GM21723 (cell line): ENCODE data around the gene DTNB.
A peak's percentile ranks its signal among the peaks of the same experiment; 100 is the strongest.

Experiments used
- ATAC-seq: cut with Tn5 transposase; IDR thresholded peaks from one replicate; pipeline ENCODE4 v1.9.1; 2021; ENCODE audit warnings: mild to moderate bottlenecking, moderate library complexity; ENCODE audit not compliant: unreplicated experiment

DTNB gene

DNA sequence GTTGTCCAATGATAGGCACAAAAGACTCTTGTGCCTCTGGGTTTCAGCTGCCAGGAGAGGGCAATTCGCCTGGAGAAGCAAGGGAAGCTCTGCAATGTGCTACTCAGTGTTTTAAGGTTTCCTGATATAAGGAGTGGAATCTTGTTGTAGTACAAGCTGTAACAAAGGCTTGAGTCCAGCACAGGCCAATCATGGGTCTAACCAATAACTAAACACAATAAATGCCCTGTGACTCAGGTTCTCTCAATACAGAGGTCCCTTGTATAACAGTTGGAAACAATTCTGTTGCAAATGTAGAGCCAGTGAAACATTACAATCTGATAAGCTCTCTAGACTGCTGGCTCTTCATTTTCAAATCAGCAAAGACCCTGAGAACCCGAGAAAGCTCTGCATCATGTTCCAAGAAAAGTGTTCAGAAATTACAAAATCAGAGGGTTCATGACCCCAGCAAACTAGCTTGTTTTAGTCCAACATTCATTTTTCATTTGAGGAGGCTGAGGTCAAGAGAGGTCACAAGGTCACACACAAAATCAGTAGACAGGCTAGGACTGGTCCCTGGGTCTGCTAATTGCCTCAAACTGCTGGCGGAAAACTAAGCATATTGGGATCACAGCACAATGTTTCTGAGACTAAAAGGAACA, 272.7 kb downstream of the DTNB start:
- ATAC-seq: no peak

DNA sequence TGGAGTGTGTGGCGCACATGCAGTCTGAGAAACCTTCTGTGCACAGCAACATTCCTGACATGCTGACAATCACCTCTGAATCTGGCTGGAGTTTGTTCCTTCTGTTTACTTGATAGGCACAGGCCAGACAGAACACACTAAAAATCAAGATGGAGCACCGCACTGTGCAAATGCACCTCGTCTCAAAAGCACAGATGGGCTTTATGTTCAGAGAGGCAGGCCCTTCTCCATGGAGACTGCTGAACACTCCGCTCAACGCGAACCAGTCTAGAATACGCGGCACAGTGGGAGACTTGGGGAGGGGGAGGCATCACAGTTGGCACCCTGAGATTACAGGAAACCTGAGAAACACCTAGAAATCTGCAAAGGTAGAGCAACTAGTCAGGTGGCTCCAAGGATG, 273.2 kb downstream of the DTNB start:
- ATAC-seq: no peak

DNA sequence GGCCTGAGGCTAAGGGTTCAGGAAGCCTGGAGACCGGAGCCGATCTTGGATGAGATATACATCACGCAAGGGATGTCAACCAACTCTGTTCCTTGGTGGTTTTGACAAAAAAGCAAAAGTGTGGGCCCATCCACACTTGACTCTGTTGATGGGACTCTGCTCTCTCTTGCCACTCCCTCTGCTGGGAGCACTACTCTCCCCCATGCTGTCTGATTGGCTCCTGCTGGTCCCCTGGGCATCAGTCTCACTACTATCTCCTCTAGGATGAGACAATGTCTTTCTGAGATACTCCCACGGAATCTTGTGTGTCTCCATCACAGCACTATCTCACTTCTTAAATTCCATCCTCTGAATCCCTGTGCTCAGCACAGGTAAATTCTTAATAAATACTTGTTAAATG, 274.8 kb downstream of the DTNB start:
- ATAC-seq: no peak

DNA sequence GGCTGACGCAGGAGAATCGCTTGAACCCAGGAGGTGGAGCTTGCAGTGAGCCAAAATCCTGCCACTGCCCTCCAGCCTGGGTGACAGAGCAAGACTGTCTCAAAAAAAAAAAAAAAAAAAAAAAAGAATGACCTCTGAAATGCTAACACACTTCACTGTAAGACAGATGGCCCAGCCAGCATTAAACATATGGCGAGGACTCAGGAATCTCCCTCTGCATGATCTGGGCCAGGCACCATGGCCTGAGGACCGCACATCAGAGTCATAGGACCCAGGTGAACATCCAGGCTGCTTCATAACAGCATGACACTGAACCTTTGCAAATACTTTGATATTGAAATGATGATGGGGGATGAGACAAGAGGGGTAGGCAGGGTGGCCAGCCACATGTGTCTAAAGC, 275.6 kb downstream of the DTNB start:
- ATAC-seq: no peak

DNA sequence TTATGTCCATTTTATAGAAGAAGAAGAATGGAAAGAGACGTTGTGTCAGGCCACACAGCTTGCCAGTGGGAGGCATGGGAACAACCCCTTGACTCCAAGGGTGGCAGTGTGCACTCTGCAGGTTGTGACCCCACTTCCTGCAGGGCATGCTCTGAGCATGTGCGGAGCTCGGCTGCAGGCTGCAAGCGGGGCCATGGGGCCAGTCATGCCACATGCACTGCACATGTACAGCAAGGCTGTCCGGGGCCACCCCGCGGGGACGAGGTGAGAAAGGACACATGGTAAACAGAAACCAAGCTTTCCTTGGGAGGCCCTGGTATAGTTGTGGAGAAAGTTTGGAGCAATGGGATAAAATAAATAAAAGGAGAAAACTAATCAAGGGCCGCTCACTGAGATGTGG, 284.2 kb downstream of the DTNB start:
- no peak for ATAC-seq

DNA sequence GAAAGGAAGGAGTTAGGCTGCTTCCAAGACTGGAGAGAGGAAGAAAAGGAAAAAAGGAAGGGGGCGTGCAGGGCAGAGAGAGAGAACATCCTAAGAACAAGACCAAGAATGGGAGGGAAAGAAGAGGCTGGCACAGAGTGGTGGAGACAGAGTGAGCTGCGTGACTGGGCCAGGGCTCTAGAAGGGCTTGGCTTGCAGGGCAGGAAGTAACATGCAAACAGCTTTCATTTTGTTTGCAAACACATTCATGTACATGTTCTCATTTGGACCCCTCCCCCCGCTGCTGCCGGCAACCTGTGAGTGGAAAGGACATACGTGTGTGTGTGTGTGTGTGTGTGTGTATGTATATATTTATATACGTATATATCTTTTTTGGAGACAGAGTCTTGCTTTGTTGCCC, 284.9 kb downstream of the DTNB start:
- no peak for ATAC-seq

DNA sequence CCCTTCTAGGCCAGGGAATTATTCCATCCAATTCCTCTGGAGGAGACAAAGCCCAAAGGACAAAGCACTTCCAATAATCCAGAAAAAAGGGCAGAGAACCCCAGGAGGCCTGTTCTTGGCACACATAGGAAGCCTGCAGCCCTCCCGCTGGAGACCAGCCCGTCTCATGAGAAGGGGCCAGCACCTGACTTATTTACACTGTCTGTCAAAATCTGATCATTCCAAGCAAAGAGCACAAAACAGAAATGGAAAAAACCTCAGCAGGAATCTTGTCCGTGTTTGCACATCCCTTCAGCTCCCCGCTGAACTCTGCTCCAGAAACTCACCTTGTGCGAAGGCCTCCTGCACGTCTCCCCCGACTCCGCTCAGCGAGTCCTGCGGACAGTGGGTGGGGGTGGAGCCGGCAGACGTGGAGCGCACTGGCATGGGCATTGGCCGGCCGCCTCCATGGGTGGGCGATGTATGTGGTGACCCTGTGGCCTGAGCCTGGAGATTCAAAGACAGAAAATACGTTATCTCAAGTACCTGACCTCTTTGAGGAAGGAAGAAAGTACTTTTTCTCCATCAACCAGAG, 285.4 kb downstream of the DTNB start:
- ATAC-seq: no peak

DNA sequence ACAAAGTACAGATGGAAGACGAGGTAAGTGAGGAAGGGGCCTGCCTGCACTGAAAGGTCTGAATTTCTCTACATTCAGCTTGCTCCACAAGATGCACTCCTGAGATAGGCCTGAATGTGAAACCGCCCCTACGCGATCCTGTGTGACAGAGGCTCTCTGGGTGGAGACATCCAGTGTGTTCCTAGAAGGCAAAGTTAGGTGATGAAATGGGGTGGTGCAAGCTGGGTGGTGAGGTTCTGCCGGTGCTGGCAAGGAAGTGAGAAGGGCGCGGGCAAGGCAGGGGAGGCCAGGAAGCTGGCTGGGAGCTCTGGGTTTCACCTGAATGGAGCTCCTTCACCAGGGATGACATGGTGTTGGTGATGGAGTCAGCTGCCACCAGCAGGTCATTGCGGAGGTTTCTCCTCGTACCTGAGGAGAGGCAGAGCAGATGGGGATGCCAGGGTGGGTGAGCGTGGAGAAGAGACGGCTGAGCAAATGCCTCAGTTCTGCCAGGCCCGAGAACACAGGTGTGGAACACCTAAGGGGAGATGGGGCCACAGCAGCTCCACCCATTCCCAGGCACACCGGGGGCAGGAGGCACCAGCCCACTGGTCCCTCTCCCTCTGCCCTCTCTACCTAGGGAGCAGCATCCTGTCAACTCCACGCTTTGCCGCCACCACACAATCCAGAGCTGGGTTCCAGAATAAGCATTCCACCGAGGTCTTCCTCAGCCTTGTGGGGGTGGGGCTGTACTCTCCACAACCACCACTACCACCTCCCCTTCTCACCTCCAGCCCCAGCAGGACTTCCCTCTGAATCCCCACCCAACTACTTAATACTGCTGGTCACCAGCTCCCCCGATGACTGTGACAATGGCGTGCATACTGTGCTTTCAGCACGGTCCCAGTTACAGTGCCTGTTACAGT, 286.2 kb downstream of the DTNB start:
- ATAC-seq: no peak

DNA sequence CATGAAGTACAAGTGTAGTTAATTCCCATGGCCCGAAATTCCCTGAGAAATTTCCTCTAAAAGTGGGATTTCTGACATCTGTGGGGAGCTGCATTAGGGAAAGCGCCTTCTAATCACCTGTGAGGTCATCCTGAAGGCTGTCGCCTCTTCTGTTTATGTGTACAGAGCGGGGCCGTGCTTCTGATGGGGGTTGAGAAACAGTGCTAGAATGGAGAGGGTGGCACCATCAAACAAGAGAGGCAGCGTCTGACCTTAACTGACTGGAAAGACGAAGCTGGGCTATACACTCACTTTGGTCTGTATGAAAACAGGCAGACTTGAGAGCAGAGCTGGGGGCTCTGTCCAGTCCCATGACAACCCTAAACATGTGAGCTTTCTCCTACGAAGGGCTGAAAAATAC, 287.5 kb downstream of the DTNB start:
- no peak for ATAC-seq

DNA sequence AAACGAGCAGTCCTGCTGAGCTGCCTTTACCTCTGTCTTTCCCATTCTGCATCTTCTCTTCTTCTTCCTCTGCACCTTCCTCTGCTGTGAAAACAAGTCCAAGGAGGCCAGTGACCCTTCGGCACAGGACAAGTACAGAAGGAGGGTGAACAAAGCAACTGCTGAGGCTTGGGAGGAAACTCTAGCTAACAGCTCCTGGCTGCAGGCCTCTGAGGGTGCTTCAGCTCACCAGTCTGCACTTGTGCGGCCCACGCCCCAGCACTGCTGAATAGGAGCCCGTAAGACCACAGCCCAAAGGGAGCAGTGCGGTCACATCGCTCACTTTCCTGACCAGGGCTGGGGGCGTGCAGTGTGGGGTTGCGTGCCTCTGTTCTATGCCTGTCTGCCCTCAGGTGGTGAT, 289.6 kb downstream of the DTNB start:
- no peak for ATAC-seq

DNA sequence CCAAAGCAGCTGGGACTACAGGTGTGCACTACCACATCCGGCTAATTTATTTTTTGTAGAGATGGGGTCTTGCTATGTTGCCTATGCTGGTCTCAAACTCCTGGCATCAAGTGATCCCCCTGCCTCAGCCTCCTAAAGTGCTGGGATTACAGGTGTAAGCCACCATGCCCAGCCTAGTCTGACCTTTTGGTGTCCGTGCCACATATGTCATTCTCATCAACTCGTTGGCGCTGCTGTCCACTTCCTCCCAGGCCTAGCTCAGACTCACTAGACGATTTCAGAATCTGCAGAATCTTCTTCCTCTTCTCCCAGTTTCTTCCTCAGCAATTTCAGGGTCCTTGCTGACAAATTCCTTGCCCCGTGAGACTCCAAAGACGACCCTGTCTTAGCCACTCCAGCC, 291.9 kb downstream of the DTNB start:
- no peak for ATAC-seq

DNA sequence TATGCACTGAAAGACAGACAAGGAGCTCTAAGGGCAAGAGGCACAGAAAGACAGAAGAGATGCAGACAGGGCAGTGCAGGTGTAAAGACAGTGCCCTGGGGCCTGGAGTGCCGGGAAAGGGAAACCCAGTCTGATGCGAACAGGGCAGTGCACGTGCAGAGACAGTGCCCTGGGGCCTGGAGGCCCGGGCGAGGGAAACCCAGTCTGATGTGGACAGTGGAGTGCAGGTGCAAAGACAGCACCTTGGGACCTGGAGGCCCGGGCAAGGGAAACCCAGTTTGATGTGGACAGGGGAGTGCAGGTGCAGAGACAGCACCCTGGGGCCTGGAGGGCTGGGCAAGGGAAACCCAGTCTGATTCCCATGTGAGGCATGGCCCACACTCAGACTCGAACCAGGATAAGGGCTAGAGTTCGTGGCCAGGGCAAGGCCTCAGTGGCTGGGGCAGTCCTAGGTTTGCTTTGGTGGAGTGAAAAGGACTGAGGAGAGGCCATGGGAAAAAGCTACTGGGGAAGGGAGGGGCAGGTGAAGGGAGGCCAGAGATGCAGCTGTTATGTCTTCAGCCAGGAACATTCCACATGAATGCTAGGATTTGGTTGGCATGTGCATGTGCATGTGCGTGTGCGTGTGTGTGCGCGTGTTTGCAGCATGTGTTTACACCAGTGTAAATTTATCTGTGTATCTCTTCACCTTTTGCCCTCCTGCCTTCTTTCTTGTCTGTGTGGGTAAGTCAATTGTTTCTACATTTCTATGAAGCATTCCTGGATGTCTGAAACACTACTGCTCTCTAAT, 292.6 kb downstream of the DTNB start:
- no peak for ATAC-seq

DNA sequence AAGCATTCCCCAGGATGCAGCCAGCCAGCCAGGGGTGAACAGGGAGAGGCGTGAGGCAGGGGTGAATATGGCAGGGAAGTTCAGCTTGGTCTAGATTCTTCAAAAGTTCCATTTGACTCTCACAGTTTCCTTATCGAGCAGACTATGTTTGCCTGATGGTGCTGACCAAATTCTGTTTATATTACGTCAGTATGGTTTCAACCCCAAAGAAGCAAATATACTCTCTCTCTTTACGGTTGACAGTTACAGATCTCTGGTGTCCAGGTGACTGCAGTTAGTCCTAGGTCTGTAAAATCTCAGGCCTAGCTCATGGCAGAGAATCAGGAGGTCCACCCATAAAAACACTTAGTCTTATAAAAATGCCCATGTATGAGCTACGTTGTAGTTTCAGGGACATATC, 293.4 kb downstream of the DTNB start:
- ATAC-seq: no peak

DNA sequence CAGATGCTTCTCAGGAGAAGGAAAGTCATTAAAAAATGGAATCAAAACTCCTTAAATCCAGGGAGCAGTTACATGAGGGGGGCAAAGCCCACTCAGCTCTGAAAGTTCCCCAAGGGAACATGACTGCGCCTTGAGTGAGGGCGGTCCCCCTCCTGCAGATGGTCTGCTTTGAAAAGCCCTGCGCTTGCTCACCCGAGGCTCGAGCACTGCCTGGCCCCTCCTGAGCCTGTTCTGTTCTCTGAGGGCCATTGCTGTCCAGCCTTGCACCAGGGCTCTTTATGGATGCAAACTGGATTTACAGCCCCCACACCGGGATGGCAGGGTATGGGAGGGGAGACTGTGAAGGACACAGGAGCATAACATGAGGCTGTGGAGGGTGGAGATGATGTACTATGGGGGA, 293.8 kb downstream of the DTNB start:
- ATAC-seq: no peak

DNA sequence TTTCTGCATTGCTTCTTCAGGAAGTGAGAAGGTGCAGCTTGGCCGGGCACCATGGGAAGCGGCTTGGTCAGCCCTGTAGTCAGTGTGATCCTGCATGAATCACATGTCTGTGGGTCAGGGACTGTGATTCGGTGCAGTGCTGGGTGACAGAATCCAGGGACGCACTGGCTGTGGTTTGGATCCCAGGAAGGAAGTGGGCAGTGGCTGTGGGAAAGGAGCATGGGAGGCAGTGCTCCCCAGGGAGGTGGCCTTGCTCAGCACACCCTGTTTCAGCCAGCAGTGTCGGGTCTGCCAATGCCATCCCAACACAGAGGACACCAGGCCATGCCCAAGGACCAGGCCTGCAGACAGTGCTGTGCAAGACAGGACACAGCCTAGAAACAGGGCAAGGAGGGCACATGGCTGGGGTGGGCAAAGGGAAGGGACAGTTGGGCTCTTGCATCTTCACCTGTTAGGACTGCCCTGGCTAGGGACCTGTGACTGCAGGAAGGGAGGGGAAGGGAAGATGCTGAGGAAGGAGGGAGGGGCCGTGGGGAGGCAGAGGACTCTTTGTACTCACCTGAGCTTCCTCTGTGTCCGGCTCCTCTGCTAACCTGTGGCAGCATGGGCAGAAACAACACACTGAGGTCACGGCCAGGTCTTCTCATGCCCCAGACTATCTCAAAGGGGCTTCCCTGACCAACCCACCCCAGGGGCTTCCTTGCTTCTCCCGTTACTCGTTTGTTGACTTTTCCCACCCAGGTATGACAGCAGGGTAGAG, 294.5 kb downstream of the DTNB start:
- no peak for ATAC-seq

DNA sequence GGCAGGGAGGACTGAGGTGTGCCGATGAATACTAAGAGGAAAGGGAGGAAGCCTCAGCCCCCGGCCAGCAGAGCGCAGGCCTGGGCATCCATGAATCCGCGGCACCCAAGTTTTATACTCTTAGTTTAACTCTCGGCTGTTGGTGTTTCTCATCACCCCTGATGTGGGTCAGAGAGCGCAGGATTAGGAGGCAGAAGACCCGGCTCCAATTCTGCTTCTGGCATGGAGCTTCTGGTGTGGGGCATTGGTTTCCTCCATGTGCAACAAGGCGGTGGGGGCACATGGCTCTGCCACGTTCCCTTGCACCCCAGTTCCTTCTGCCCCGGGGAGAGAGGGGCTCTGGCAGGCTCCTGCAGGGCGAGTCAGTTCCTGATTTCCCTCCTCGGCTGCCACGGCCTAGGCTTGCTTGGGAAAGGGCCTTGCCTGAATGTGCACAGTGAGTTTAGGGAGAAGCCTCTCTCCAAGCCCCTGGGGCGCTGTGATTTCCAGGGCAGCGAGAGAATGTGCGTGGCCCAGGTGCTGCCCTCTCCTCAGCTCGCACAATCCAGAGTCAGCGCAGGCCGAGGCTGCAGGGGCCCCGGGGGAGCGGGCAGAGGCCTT, 295.5 kb downstream of the DTNB start:
- no peak for ATAC-seq

DNA sequence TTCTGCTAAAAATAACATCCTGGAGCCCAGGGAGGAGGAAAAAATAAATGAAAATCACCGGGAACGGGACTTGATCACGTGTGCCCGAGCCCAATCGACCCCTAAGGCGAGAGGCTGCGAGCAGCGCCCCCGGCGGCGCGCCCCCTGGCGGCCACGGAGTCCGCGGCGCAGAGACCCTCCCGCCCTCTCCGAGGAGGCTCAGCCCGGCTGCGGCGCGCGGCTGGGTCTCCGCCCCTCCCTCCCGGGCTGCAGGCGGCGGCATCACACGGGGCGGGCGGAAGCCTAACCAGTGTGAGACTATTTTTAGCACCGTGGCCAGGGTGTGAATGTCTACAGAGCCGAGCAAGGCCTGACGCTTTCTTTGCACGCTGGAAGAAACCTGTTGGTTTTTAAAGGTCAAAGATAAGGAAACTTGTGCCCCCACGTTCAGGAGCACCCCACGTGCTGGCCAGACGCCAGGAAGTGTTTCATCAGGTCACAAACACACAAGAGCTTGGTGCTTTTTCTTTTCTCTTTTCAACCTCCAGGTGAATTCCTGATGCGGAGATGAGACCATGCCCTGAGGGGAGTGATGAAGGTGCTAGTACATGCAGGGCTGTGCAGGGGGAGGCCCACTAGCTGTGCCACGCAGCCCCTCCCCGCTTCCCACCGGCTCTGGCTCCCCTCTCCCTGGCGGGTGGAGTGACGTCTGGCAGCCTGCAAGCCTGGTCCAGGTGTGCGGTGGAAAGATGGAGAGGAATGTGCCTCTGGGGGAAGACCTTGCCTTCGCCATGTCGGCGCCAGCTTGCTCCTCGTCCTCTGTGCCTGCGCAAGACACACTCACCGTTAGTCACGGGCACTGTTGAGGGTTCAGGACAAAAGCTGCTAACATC, 296.4 kb downstream of the DTNB start:
- ATAC-seq: peak; percentile 93

DNA sequence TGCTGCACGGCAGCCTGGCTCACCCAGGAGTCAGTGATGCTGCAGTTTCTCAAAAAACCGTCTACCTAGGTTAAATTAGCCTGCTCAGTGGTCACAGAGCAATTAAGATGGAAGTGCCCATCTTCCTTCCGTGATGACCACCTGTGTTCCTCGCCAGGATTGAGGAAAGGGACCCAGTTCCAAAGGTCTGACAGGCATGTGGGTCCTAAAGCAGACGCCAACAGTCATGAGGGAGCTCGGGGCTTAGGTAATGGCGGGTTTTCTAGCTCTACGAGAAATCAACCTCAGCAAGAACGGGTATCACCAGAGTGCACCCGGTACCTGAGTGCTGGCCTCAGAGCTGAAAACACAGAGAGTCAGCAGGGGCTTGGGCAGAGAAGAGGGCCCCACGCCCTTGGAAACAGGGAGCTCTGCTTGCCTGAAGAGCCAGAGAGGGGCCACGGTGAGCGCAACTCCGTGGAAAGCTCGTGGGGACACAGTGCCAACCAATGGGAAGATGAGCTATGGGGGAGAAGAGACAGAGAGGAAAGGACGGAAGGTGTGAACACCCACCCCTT, 297.3 kb downstream of the DTNB start:
- ATAC-seq: no peak

DNA sequence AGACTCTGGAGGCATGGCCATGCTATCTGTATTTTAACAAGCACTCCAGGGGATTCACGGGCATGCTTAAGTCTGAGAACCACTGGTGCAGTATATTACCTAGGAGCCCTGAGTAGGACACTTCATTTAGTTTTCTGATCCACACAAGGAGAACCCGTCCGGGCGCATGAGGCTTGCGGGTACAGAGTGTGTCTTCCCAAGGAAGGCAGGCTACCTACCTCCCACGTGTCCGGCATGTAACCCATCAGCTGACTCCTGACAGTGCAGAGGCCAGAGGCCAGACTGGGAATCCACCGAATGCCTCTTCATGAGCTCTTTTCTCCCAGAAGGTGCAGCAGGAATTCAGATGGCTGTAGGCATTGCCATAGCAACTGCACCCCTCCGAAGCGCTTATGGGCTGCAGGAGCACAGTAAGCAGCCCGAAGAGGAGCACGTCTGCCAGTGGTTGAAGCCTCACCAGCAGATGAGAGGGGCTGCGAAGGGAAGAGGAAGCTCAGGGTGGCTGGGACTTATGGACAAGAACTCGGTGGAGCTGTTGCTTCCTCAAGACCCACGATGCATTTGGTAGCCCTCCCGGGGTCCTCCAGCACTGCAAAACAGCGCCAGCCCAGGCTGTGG, 297.9 kb downstream of the DTNB start:
- no peak for ATAC-seq
